Chondrocyte (in vitro differentiated cells): ENCODE data around the gene MAP2. TPM values are rescaled to one million over a fixed set of nuclear protein-coding genes. Genes with fewer than 3 reads are reported as not detected.
A peak's percentile ranks its signal among the peaks of the same experiment; 100 is the strongest.

ENCODE experiments used
- DNase-seq: peaks from one replicate; pipeline ENCODE4 v3.0.0; 2021; ENCODE audit warnings: mixed read lengths, low spot score
- H3K27ac Mint-ChIP-seq: one replicate; pipeline ENCODE4 v1.8.0; 2021; ENCODE audit warnings: mild to moderate bottlenecking, moderate library complexity, mixed read lengths; ENCODE audit not compliant: unreplicated experiment
- H3K27me3 Mint-ChIP-seq: 2 replicates; pipeline ENCODE4 v1.8.0; 2021; ENCODE audit warnings: low read depth, mixed read lengths
- H3K36me3 Mint-ChIP-seq: 2 replicates; pipeline ENCODE4 v1.8.0; 2021; ENCODE audit warnings: low read depth, mixed read lengths
- H3K4me1 Mint-ChIP-seq: 2 replicates; pipeline ENCODE4 v1.8.0; 2021; ENCODE audit warnings: low read depth, mild to moderate bottlenecking, mixed read lengths
- H3K4me3 Mint-ChIP-seq: one replicate; pipeline ENCODE4 v1.8.0; 2021; ENCODE audit warnings: mild to moderate bottlenecking, moderate library complexity, mixed read lengths; ENCODE audit not compliant: unreplicated experiment
- H3K9me3 Mint-ChIP-seq: 2 replicates; pipeline ENCODE4 v1.8.0; 2021; ENCODE audit warnings: low read depth, mixed read lengths
- CTCF ChIP-seq: fragments of 200-600 bp; sonication (generic); IDR thresholded peaks from 2 replicates; pipeline ENCODE4 v1.5.0; 2021; ENCODE audit warnings: antibody characterized with exemption, mild to moderate bottlenecking, moderate library complexity
- total RNA-seq: library from RNA; stranded (reverse); gene quantifications from 3 replicates; pipeline ENCODE4 v1.2.1, GENCODE V29; 2021

The MAP2 gene
- total RNA-seq, 1 donor from 2014 or later = 13.9 TPM

- H3K36me3 Mint-ChIP-seq = no peaks in the 10 kb centered on the region
- no peak for TF ChIP-seq CTCF
- no peak for DNase-seq
- H3K4me1 Mint-ChIP-seq = no peaks in the 10 kb centered on the region
- H3K4me3 Mint-ChIP-seq = no peak overlapping the region
- H3K9me3 Mint-ChIP-seq = no peaks in the 10 kb centered on the region
- no peaks in the 10 kb centered on the region for H3K27me3 Mint-ChIP-seq
- H3K27ac Mint-ChIP-seq = no peak overlapping the region
Observed at GRCh38 chr2:209570194-209570593, 146.3 kb downstream of the MAP2 start.

GRCh38 chr2:209574515-209574914 is 150.7 kb downstream of the MAP2 start:
- peaks cover 5% of the 10 kb centered on the region for H3K4me1 Mint-ChIP-seq
- no peaks in the 10 kb centered on the region for H3K9me3 Mint-ChIP-seq
- TF ChIP-seq CTCF = no peak
- no peak for DNase-seq
- no peak overlapping the region for H3K4me3 Mint-ChIP-seq
- H3K27ac Mint-ChIP-seq = no peak overlapping the region
- H3K27me3 Mint-ChIP-seq = no peaks in the 10 kb centered on the region
- no peaks in the 10 kb centered on the region for H3K36me3 Mint-ChIP-seq

- DNase-seq = no peak
Observed at GRCh38 chr2:209577376-209578357, 153.8 kb downstream of the MAP2 start.

GRCh38 chr2:209578394-209579001 is 154.7 kb downstream of the MAP2 start:
- Mint-ChIP-seq H3K27ac (no peak overlapping the region), H3K9me3 (no peaks in the 10 kb centered on the region), H3K36me3 (no peaks in the 10 kb centered on the region), H3K27me3 (no peaks in the 10 kb centered on the region), H3K4me1 (peaks cover 7% of the 10 kb centered on the region), H3K4me3 (no peak overlapping the region)
- TF ChIP-seq CTCF = no peak
- DNase-seq = no peak

More at GRCh38 chr2:209577376-209578357, 153.8 kb downstream of the MAP2 start:
- no peak overlapping the region for H3K27ac Mint-ChIP-seq
- no peak overlapping the region for H3K4me3 Mint-ChIP-seq
- peaks cover 7% of the 10 kb centered on the region for H3K4me1 Mint-ChIP-seq
- H3K9me3 Mint-ChIP-seq = no peaks in the 10 kb centered on the region
- no peaks in the 10 kb centered on the region for H3K27me3 Mint-ChIP-seq
- peak; percentile 86 for TF ChIP-seq CTCF
- no peaks in the 10 kb centered on the region for H3K36me3 Mint-ChIP-seq

- Mint-ChIP-seq H3K27ac (no peak overlapping the region), H3K9me3 (no peaks in the 10 kb centered on the region), H3K27me3 (no peaks in the 10 kb centered on the region), H3K4me1 (peaks cover 7% of the 10 kb centered on the region), H3K36me3 (no peaks in the 10 kb centered on the region), H3K4me3 (peak overlapping the region; percentile 60)
- no peak for DNase-seq
- TF ChIP-seq CTCF = no peak
Observed at GRCh38 chr2:209579230-209579749, 155.4 kb downstream of the MAP2 start.
